NCI-H2107 treated with DMSO at 0.1 percent for 48 hours (cell line): ENCODE measurements around the gene ESRRB.

Experiments used
- DNase-seq: peaks from one replicate; lab custom pipeline; 2025; ENCODE audit not compliant: unreplicated experiment; lab: John Stamatoyannopoulos, UW

ESRRB gene

GRCh38 chr14:76446486-76446885, 70.5 kb downstream of the ESRRB start:
- no peak for DNase-seq

GRCh38 chr14:76446921-76447320, 71.0 kb downstream of the ESRRB start:
- no peak for DNase-seq

- no peak for DNase-seq
Measured at GRCh38 chr14:76450476-76450875, 74.5 kb downstream of the ESRRB start.

- DNase-seq: peak; percentile 19
Measured at GRCh38 chr14:76456200-76456599, 80.3 kb downstream of the ESRRB start.

- DNase-seq: no peak
Measured at GRCh38 chr14:76456891-76457586, 81.1 kb downstream of the ESRRB start.

DNA sequence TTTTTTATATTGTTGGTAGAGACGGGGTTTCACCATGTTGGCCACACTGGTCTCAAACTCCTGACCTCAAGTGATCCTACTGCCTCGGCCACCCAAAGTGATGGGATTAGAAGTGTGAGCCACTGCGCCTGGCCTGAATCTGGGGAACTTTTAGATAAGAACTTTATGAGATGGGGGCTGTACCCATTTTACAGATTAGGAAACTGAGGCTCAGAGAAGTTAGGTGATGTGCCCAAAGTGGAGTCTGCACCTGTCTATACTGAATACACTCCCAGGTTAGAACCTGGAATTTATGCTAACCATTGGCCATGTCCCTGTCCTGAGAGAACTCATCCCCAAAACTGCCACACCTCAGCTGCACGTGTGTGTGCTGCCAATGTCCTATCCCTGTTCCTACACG, 81.9 kb downstream of the ESRRB start:
- no peak for DNase-seq

- DNase-seq: no peak
Measured at GRCh38 chr14:76461886-76462285, 85.9 kb downstream of the ESRRB start.

DNA sequence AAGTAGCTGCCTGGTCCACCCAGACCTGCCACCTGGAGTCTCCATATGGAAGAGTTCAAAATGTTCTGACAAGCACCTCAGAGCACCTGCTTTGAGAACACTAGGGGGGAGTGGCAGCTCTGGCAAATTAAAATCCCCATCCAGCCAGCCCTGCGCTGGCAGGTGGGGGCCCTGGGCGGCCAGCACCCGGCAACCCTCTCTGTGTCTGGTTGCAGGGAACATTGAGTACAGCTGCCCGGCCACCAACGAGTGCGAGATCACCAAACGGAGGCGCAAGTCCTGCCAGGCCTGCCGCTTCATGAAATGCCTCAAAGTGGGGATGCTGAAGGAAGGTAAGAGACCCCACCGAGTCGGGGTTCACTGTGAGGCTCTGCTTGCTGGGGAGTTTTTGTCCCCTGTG, 86.4 kb downstream of the ESRRB start:
- no peak for DNase-seq

DNA sequence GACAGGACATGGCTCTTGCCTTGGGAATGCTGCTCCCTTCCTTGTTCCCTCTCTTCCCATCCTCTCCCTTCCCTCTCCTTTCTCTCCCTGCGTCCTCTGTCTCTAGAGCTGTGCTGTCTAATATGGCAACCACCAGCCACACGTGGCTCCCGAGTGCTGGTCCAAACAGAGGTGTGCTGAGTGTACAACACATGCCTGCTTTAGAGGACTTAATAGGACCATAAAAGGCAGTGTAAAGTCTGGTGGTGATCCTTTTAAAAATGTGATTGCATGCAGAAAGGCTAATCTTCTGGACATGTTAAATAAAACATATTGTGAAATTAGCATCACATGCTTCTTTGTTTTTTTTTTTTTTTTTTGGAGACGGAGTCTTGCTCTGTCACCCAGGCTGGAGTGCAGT, 87.2 kb downstream of the ESRRB start:
- no peak for DNase-seq

GRCh38 chr14:76464856-76465255, 88.9 kb downstream of the ESRRB start:
- DNase-seq: no peak

GRCh38 chr14:76465664-76466063, 89.7 kb downstream of the ESRRB start:
- DNase-seq: no peak

DNA sequence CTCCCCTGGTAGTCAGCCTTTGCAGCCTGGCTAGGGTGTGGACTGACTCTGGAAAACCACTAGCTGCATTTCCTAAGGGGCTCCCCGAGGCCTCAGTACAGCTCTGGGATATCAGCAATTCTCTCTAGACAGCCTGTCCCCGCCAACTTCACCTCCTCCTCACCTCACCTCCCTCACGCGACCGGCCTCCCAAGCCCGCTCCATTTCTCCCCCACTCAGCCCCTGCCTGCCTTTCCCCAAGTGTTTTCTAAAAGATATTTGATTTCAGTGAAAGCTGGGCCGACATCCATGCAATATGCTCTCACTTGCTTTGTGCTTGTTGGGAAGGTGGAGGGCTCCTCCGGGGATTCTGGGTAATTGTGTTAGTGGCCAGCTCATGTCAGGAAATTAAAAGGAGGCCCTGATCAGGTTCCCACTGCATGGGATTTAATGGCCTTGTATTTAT, 91.8 kb downstream of the ESRRB start:
- DNase-seq: peak; percentile 84

DNA sequence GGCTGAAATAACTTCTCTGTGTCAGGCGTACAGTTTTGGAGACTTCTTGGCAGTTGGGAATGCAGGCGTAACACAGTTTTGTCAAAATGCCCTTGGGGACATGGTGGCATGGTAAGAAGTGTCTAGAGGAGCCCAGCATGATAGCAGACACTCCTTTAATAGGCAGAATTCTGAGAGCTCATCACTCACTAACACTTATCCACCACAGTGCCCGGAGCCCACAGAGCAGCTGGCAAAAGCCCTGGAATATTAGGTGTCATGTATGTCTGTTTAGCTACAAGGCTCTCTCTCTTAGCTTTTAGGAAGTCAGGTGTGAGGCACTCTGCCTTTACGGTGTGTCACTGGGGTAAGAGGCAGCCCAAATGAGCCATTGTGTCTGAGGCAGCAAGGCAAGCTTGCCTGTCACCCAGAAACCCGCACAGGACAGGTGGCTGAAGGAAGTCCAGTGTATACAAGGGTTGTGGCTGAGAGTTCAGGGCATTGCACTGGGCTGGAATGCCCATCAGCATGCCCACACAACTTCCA, 96.3 kb downstream of the ESRRB start:
- peak; percentile 90 for DNase-seq

GRCh38 chr14:76473481-76474263, 97.7 kb downstream of the ESRRB start:
- DNase-seq: peak; percentile 65

DNA sequence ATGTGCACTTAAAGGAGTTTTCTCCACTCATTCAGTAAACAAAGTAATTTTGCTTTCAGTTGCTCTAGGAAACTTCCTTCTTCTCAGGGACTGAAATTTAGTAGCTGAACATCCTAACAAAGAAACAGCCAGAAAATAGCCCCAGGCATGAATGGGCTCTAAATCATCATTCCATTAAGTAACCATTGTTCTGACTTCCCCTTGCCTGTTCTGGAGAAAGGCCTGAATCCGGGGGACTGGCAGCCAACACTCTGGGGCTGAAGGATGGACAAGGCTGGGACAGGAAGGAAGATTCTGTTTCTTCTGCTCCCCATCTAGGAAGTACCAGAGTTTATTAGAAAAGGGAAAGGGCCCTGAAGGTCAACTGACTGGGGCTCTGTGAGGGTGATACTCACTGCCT, 104.5 kb downstream of the ESRRB start:
- DNase-seq: no peak

- no peak for DNase-seq
Measured at GRCh38 chr14:76484355-76484754, 108.4 kb downstream of the ESRRB start.

DNA sequence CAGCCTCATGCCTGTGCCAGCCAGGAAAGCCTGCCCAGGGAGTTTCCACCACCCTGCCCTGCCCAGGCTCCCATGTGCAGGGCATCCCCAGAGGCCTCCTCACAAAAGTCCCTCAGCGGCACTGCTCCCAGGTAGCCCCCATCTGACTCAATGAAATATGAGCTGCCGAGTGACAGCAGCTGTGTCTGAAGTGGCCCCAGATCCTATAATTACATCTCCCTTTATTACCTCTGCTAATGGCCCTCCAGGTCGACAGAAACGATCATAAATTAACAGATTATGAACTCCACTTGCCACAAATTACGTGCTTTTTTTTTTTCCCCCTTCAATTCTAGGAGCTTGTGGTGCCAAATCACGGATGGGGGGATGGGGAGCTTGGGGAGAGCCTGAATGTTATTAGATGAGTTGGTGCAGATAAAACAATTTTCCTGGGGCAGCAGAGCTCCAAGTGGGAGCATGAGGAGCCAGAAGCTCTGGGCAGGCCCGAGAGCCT, 110.4 kb downstream of the ESRRB start:
- peak; percentile 100 for DNase-seq

DNA sequence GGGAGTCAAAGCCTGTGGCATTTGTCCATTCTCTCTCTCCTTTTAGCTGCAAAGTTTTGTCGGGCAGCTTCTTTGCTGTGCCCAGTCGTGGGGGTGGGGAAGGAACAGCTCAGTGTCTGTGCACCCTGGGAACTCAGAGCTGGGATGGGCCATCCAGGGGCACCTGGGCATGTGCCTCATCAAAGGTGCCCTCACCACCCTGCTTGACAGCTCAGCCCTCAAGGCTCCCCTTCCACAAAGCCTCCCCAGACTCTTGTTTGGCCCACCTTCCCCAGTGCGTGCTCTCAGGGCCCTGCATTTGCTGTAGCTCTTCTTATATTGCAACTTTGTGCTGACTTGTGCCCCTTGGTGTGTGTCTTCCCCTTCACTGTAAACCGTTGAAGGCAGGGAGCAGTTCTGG, 112.6 kb downstream of the ESRRB start:
- DNase-seq: no peak

- no peak for DNase-seq
Measured at GRCh38 chr14:76489667-76490066, 113.7 kb downstream of the ESRRB start.

GRCh38 chr14:76490111-76490510, 114.2 kb downstream of the ESRRB start:
- DNase-seq: no peak

DNA sequence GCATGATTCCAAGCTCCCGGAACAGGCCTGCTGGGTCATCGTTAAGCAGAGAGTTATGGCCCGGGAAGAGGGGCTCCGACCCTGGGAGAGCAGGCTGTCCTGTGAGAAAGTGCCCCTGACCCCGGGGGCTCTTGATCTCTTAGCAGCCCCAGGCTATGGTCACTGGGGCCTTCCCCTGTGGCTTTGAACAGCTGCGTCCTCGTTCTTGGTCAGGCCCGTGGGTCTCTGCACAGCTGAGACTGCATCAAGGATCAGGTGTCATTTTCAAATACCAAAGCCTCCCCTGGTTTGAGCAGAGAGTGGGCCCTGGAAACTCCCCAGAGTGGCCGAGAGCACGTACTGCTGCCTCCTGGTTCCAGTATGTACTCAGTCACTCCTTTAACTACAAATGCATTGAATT, 114.8 kb downstream of the ESRRB start:
- peak; percentile 43 for DNase-seq
